C4-2B (cell line): Measurements from ENCODE around the gene CNGB1.

Source experiments
- CTCF ChIP-seq: fragments of 450-650 bp; conservative IDR thresholded peaks from 2 replicates; pipeline ENCODE4 v1.5.1; 2017; ENCODE audit warnings: mild to moderate bottlenecking
- ZFX ChIP-seq: fragments of 450-650 bp; IDR thresholded peaks from 2 replicates; pipeline ENCODE4 v1.6.1; 2017

GRCh38 chr16:57981636-57982035 is 10.7 kb upstream of the CNGB1 start:
- TF ChIP-seq CTCF (no peak), ZFX (no peak)
